Thoracic aorta (tissue), 2 donors: ENCODE results near the gene RAB11FIP3. TPM values are rescaled to one million over a fixed set of nuclear protein-coding genes. Genes with fewer than 3 reads are reported as not detected.

Source experiments
- ATAC-seq: fragments of 150-250 bp; one replicate; pipeline ENCODE4 v1.8.0; 2017; ENCODE audit warnings: low read depth; ENCODE audit not compliant: insufficient number of reproducible peaks, low FRiP score
- DNase-seq: peaks from one replicate; pipeline ENCODE4 v3.0.0-alpha.2; 2020; ENCODE audit warnings: low spot score
- H3K27ac ChIP-seq, 2 donors: fragments of 200-600 bp; sonication (generic); 1 replicate in 1 of 2; 2 replicates in 1 of 2; pipeline ENCODE4 v1.5.1; 2016; ENCODE audit warnings: mild to moderate bottlenecking in 2 of 2, moderate library complexity in 2 of 2
- H3K27me3 ChIP-seq: fragments of 200-600 bp; sonication (generic); replicated peaks from 2 replicates; pipeline ENCODE4 v1.6.0; 2016; ENCODE audit warnings: mild to moderate bottlenecking; ENCODE audit not compliant: insufficient read depth
- H3K36me3 ChIP-seq: fragments of 200-600 bp; sonication (generic); one replicate; pipeline ENCODE4 v1.5.1; 2016
- H3K4me1 ChIP-seq, 2 donors: fragments of 200-600 bp; sonication (generic); 1 replicate in 1 of 2; 2 replicates in 1 of 2; pipeline versions ENCODE4 v1.5.1 to v1.6.0; 2016; ENCODE audit warnings: low read depth in 2 of 2, mild to moderate bottlenecking in 1 of 2; ENCODE audit not compliant: control insufficient read depth in 1 of 2
- H3K4me3 ChIP-seq: fragments of 200-600 bp; sonication (generic); 2 replicates; pipeline ENCODE4 v1.5.1; 2016; ENCODE audit warnings: mild to moderate bottlenecking
- H3K9me3 ChIP-seq: fragments of 200-600 bp; sonication (generic); 2 replicates; pipeline ENCODE4 v1.5.1; 2016
- total RNA-seq, 2 donors: library from RNA; depleted of rRNA; stranded (reverse); fragments of >200 nt; gene quantifications; one replicate each; pipeline versions ENCODE4 v1.1.0 to v1.2.3, GENCODE V29; 2016
- TF ChIP-seq, protein P1 (sequence below): fragments of 200-600 bp; sonication (generic); IDR thresholded peaks from one replicate; pipeline ENCODE4 v1.5.1; 2019; ENCODE audit warnings: antibody characterized with exemption

Gene RAB11FIP3
- total RNA-seq, 2 donors from 2014 or later, result 70.1 to 71.1 TPM

DNA sequence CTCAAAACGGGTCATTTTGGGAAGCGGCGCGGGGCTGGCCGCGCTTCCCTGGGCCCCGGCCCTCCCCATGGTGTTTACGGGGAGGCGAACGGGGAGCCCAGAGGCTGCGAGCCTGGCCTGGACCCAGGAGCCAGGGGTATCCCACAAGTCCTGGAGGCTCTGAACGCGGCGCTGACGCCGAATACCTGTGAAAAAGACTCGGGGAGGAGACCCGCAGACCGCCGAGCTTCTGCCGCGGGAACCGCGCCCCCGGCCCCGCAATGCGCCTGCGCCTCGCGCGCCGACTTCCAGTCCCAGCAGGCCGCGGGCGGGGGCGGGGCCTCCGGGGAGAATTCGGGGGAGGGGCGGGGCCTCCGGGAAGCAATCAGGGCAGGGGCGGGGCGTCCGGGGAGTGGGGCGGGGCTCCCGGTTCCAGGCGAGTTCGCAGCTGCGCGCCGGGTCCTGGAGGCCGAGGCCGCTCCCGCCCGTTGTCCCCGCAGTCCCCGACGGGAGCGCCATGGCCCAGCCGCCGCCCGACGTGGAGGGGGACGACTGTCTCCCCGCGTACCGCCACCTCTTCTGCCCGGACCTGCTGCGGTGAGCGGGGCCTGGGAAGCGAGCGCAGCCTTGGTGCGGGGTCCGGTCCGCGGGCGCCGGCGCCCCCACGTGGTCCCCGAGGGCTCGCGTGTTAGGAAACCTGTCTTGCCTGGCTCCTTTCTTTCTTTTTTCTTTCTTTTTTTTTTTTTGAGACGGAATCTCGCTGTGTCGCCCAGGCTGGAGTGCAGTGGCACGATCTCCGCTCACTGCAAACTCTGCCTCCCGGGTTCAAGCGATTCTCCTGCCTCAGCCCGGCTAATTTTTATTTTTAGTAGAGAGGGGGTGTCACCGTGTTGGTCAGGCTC, 23.7 kb upstream of the RAB11FIP3 start, which contains the start of gene DECR2:
Gene DECR2, plus strand, starts transcription at position 418 of the 881 bp plus-strand sequence. Its CDS starts 79 bp downstream, at position 497.
- Histone ChIP-seq H3K4me1 (peaks cover 0 to 31% of the 10 kb centered on the region in 2 donors), H3K36me3 (no peaks in the 10 kb centered on the region), H3K4me3 (peak within 1 kb of the TSS; percentile 99), H3K27me3 (no peaks in the 10 kb centered on the region), H3K9me3 (no peaks in the 10 kb centered on the region), H3K27ac (peak within 1 kb of the TSS; percentile 84 to 91)
- ATAC-seq, result peak; percentile 76
- peak; percentile 86 for DNase-seq
- TF ChIP-seq, protein P1, sequence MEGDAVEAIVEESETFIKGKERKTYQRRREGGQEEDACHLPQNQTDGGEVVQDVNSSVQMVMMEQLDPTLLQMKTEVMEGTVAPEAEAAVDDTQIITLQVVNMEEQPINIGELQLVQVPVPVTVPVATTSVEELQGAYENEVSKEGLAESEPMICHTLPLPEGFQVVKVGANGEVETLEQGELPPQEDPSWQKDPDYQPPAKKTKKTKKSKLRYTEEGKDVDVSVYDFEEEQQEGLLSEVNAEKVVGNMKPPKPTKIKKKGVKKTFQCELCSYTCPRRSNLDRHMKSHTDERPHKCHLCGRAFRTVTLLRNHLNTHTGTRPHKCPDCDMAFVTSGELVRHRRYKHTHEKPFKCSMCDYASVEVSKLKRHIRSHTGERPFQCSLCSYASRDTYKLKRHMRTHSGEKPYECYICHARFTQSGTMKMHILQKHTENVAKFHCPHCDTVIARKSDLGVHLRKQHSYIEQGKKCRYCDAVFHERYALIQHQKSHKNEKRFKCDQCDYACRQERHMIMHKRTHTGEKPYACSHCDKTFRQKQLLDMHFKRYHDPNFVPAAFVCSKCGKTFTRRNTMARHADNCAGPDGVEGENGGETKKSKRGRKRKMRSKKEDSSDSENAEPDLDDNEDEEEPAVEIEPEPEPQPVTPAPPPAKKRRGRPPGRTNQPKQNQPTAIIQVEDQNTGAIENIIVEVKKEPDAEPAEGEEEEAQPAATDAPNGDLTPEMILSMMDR, result peak; percentile 44

DNA sequence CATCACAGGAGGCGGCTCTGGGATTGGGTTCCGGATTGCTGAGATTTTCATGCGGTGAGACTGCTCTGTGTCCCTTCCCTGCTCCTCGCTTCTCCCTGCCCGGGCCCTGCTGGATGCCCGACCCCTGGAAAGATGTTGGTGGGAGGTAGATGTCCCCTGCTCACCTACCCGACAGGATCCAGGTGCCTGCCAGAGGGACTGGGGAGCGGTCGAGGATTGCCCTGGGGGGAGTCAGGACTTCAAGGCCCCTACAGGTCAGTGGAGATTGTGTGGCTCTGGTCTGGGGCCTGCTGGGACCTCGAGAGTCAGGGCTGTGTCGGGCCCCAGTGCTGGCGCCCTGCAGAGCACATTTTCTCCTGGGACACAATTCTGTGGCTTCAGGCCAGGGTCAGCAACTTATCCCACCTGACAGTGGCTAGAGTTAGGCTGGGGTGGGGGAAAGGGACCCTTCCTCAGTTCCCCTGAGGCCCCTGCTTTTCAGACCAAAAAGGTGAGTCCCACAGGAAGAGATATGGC, 20.4 kb upstream of the RAB11FIP3 start:
- H3K4me3 ChIP-seq, result no peak overlapping the region
- H3K36me3 ChIP-seq, result no peaks in the 10 kb centered on the region
- no peaks in the 10 kb centered on the region for H3K9me3 ChIP-seq
- DNase-seq (no peak), ATAC-seq (no peak)
- no peaks in the 10 kb centered on the region for H3K27me3 ChIP-seq
- TF ChIP-seq, protein P1, result no peak
- peaks cover 0 to 19% of the 10 kb centered on the region in 2 donors for H3K4me1 ChIP-seq
- no peak overlapping the region for H3K27ac ChIP-seq

DNA sequence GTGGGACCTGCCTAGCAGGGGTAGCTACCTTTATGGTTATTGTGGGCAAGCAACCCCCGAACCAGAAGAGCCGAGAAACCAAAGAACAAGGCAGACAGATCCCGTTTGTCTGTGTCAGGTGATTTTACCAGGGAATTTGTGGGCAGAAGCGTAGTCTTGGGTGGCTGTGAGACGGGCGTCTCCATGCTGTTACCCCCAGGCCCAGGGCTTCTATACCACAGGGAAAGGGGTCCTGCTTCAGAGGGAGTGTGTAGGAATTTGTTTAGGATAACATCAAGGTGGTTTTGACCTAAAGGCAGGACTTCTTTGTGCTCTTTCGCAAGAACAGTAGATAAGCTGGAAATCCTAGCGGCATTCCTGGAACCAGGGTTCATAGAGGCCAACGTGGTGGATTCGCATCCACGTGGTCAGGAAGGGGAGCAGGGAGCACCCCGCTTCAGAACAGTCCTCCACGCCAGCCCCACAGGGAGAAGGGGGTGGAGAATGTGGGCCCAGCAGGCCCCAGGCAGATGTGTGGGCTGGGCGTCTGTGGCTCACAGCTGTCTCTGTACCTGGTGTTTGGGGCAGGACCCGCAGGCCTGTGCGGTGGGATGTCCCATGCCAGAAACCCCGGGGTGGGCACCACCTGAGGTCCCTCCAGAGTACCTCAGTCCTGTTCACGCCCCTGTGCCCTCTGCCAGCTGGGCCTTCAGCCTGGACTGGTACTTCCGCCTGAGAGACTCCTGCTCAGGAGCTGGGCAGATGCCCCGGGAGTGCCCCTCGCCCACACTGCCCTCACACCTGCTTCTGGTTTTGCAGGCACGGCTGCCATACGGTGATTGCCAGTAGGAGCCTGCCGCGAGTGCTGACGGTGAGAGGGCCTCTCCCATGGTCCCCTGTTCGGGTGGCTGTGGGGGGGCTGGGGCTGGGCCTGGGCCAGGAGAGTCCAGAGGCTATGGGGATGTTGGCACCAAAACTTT, 19.6 kb upstream of the RAB11FIP3 start:
- Histone ChIP-seq H3K4me3 (no peak overlapping the region), H3K36me3 (peaks cover 2% of the 10 kb centered on the region), H3K27ac (no peak overlapping the region), H3K9me3 (no peaks in the 10 kb centered on the region), H3K4me1 (peaks cover 0 to 11% of the 10 kb centered on the region in 2 donors), H3K27me3 (no peaks in the 10 kb centered on the region)
- DNase-seq, result no peak
- TF ChIP-seq, protein P1, result no peak
- ATAC-seq, result no peak

DNA sequence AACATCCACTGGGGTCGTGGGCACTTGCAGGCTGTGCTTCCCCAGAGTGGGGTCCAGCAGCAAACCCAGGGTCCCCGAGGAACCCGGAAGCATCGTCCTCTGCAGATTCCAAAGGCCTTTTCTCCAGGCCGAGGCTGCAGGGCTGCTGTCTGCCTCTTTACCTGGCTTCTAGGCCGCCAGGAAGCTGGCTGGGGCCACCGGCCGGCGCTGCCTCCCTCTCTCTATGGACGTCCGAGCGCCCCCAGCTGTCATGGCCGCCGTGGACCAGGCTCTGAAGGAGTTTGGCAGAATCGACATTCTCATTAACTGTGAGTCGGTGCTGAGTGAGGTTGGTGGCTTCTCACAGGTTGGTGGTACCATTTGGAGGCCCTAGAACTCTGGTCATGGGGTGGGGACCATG, 18.2 kb upstream of the RAB11FIP3 start:
- DNase-seq, result no peak
- TF ChIP-seq, protein P1, result no peak
- no peak overlapping the region for H3K4me3 ChIP-seq
- ATAC-seq, result no peak
- H3K4me1 ChIP-seq, result peaks cover 0 to 2% of the 10 kb centered on the region in 2 donors
- H3K9me3 ChIP-seq, result no peaks in the 10 kb centered on the region
- H3K27me3 ChIP-seq, result no peaks in the 10 kb centered on the region
- H3K27ac ChIP-seq, result no peak overlapping the region
- H3K36me3 ChIP-seq, result peaks cover 6% of the 10 kb centered on the region
